K562 (cell line): ENCODE data around the gene TAX1BP1. TPM values are rescaled to one million over a fixed set of nuclear protein-coding genes. Genes with fewer than 3 reads are reported as not detected.

Experiments
- ATAC-seq: fragments of 200-7000 bp; cut with Tn5 transposase; 3 replicates; pipeline ENCODE4 v1.9.1; 2020; ENCODE audit warnings: moderate library complexity
- BruUV-seq: library from RNA; stranded (reverse); fragments of 400-500 nt; replicated peaks from 2 replicates; lab custom pipeline; 2021; lab: Mats Ljungman, UMichigan
- CTCF ChIA-PET: fragments of 300-600 bp; formaldehyde crosslinking; extraction: SDS; loops from one replicate; lab custom pipeline; 2021; ENCODE audit warnings: low intra/inter-chr PET ratio; lab: Yijun Ruan, JAX
- POLR2A ChIA-PET: fragments of 300-600, 350-650 bp; sonication (Branson Sonifier 250); formaldehyde crosslinking; extraction: SDS; loops from one replicate; lab custom pipeline; 2021; ENCODE audit warnings: antibody characterized with exemption, inconsistent platforms; lab: Yijun Ruan, JAX
- DNase-seq, 4 experiments: peaks; one replicate each; pipeline versions ENCODE4 v3.0.0 to v3.0.0-alpha.2; 2011 to 2018; ENCODE audit warnings: low spot score in 3 of 4, mixed read lengths in 3 of 4; ENCODE audit errors: extremely low read depth in 1 of 4
- FAIRE-seq: peaks from 2 replicates; lab custom pipeline; 2011; peaks lifted over from hg19 to GRCh38; lab: Jason Lieb, UNC
- H2AFZ ChIP-seq: 2 replicates; pipeline ENCODE4 v1.6.0; 2011; ENCODE audit warnings: low read depth, low read length, control low read depth, inconsistent platforms
- H3K27ac ChIP-seq: fragments of 200-600 bp; 3 replicates; pipeline ENCODE4 v1.8.0; 2011; ENCODE audit warnings: low read depth, mild to moderate bottlenecking, control low read depth, inconsistent platforms, low read length, moderate library complexity, mixed read lengths; ENCODE audit errors: extremely low read depth
- H3K27me3 ChIP-seq, 2 experiments: fragments of 300-600 bp in 1 of 2; 2 replicates in 1 of 2; 3 replicates in 1 of 2; pipeline versions ENCODE4 v1.6.0 to v1.8.0; 2011; ENCODE audit warnings: inconsistent platforms in 2 of 2, low read length in 2 of 2, mild to moderate bottlenecking in 1 of 2, mixed read lengths in 1 of 2, moderate library complexity in 1 of 2; ENCODE audit not compliant: control insufficient read depth in 2 of 2, insufficient read depth in 2 of 2
- H3K36me3 ChIP-seq: fragments of 300-600 bp; 3 replicates; pipeline ENCODE4 v1.8.0; 2011; ENCODE audit warnings: mild to moderate bottlenecking, low read length, inconsistent platforms; ENCODE audit not compliant: control insufficient read depth, insufficient read depth
- H3K4me1 ChIP-seq, 2 experiments: fragments of 200-600 bp in 1 of 2; replicated peaks in 1 of 2; 2 replicates in 1 of 2; 3 replicates in 1 of 2; pipeline versions ENCODE4 v1.5.1 to v1.8.0; 2011; ENCODE audit warnings: inconsistent platforms in 2 of 2, low read length in 2 of 2, mild to moderate bottlenecking in 1 of 2, mixed read lengths in 1 of 2, moderate library complexity in 1 of 2; ENCODE audit not compliant: control insufficient read depth in 2 of 2, insufficient read depth in 2 of 2
- H3K4me2 ChIP-seq: 2 replicates; pipeline ENCODE4 v1.6.1; 2011; ENCODE audit warnings: low read length, control low read depth, inconsistent platforms, mixed read lengths; ENCODE audit not compliant: insufficient read depth
- H3K4me3 ChIP-seq: fragments of 200-600 bp; sonication (generic), shearing (Covaris generic); 2 replicates; pipeline ENCODE4 v1.5.1; 2016; ENCODE audit warnings: control low read depth, inconsistent platforms
- H3K79me2 ChIP-seq: fragments of 200-600 bp; 3 replicates; pipeline ENCODE4 v1.8.0; 2011; ENCODE audit warnings: low read length, inconsistent platforms; ENCODE audit not compliant: control insufficient read depth, insufficient read depth
- H3K9ac ChIP-seq, 2 experiments: 2 replicates each; pipeline versions ENCODE4 v1.6.0 to v1.6.1; 2011; ENCODE audit warnings: low read depth in 2 of 2, low read length in 2 of 2, control low read depth in 1 of 2, inconsistent platforms in 1 of 2, mild to moderate bottlenecking in 1 of 2, mixed read lengths in 1 of 2; ENCODE audit not compliant: insufficient read depth in 1 of 2
- H3K9me1 ChIP-seq: one replicate; pipeline ENCODE4 v1.6.0; 2011; ENCODE audit warnings: inconsistent platforms, mild to moderate bottlenecking, low read length, moderate library complexity; ENCODE audit not compliant: control insufficient read depth, insufficient read depth
- H3K9me3 ChIP-seq: replicated peaks from 2 replicates; pipeline ENCODE4 v1.5.1; 2011; ENCODE audit warnings: low read depth, low read length, inconsistent platforms; ENCODE audit not compliant: control insufficient read depth, insufficient read depth
- H4K20me1 ChIP-seq: replicated peaks from 2 replicates; pipeline ENCODE4 v1.6.1; 2011; ENCODE audit warnings: low read length, inconsistent platforms, mixed read lengths; ENCODE audit not compliant: control insufficient read depth, insufficient read depth
- HSF4 ChIP-seq: fragments of 250-450 bp; sonication (Bioruptor Pico); IDR thresholded peaks from 2 replicates; pipeline ENCODE4 v2.1.2; 2022; ENCODE audit warnings: mild to moderate bottlenecking, moderate library complexity, borderline replicate concordance
- KHSRP ChIP-seq: fragments of 450-650 bp; IDR thresholded peaks from 2 replicates; pipeline ENCODE4 v1.6.1; 2017
- MEF2D ChIP-seq: conservative IDR thresholded peaks from 2 replicates; pipeline ENCODE4 v1.6.1; 2016; ENCODE audit warnings: low read depth, missing genetic modification characterization, missing compliant biosample characterization
- NCOR1 ChIP-seq: fragments of 450-650 bp; IDR thresholded peaks from 2 replicates; pipeline ENCODE4 v1.6.1; 2016; ENCODE audit warnings: mild to moderate bottlenecking, moderate library complexity
- PCBP2 ChIP-seq: fragments of 200-400 bp; formaldehyde crosslinking; IDR thresholded peaks from 2 replicates; pipeline ENCODE4 v1.6.1; 2018; ENCODE audit warnings: low read length, low read depth, mild to moderate bottlenecking, moderate library complexity; ENCODE audit not compliant: poor library complexity, severe bottlenecking
- PYGO2 ChIP-seq: fragments of 450-650 bp; IDR thresholded peaks from 2 replicates; pipeline ENCODE4 v1.6.1; 2016; ENCODE audit warnings: mild to moderate bottlenecking, missing genetic modification characterization, moderate library complexity, missing compliant biosample characterization
- SMAD2 ChIP-seq: fragments of 150-350 bp; IDR thresholded peaks from 2 replicates; pipeline ENCODE4 v1.6.1; 2014; ENCODE audit warnings: low read depth, mild to moderate bottlenecking, low read length
- SRSF7 ChIP-seq: fragments of 200-400 bp; formaldehyde crosslinking; optimal IDR thresholded peaks from 2 replicates; pipeline ENCODE3; 2017; ENCODE audit warnings: mild to moderate bottlenecking, low read depth, low read length
- TAL1 ChIP-seq: fragments of 450-650 bp; IDR thresholded peaks from 2 replicates; pipeline ENCODE4 v1.6.1; 2016; ENCODE audit warnings: mild to moderate bottlenecking
- THRAP3 ChIP-seq: fragments of 450-650 bp; IDR thresholded peaks from 2 replicates; pipeline ENCODE4 v1.6.1; 2016; ENCODE audit warnings: mild to moderate bottlenecking, inconsistent platforms, borderline replicate concordance
- ZNF174 ChIP-seq: fragments of 250-450 bp; sonication (Bioruptor Pico); IDR thresholded peaks from 2 replicates; pipeline ENCODE4 v1.4.0; 2020; ENCODE audit warnings: mild to moderate bottlenecking
- ZNF644 ChIP-seq: fragments of 200-800 bp; sonication (Bioruptor generic); IDR thresholded peaks from 2 replicates; pipeline ENCODE4 v1.6.1; 2016; ENCODE audit warnings: low read depth, missing genetic modification characterization, missing compliant biosample characterization
- ZNF717 ChIP-seq: fragments of 250-450 bp; sonication (Bioruptor Pico); IDR thresholded peaks from 2 replicates; pipeline ENCODE4 v1.5.0; 2021
- WGBS: fragments of 100-300 bp; shearing (Covaris generic); methylation state at CpG from one replicate; pipeline ENCODE4 v1.1.6; 2016; ENCODE audit warnings: low coverage, mixed read lengths; ENCODE audit not compliant: insufficient coverage; ENCODE audit errors: missing lambda C conversion rate; 5-methylcytosine and 5-hydroxymethylcytosine counted together
- in situ Hi-C: fragments of 300-500 bp; cut with MboI; formaldehyde crosslinking; loops from 4 replicates; pipeline ENCODE4 v1.15.0; 2018; ENCODE audit warnings: inconsistent platforms, mixed read lengths
- intact Hi-C: fragments of 100-400 bp; cut with micrococcal nuclease; formaldehyde crosslinking; loops from 2 replicates; pipeline ENCODE4 v1.14.2; 2022
- polyA plus RNA-seq, 8 experiments: library from polyadenylated mRNA; depleted of rRNA in 4 of 8; stranded (reverse) in 5 of 8; unstranded in 3 of 8; fragments of >200 nt; fragmentation: Nextera tagmentation in 2 of 8; fragmentation: Illumina TruSeq in 1 of 8; extraction: Ambion mirVana in 2 of 8; extraction: Trizol in 1 of 8; gene quantifications; 2 replicates each; pipeline versions ENCODE4 v1.2.1 to v1.2.3, GENCODE V29; 2011 to 2014; ENCODE audit warnings: inconsistent platforms in 1 of 8, missing spikeins in 1 of 8
- total RNA-seq, 7 experiments: library from RNA; depleted of rRNA in 6 of 7; stranded (reverse); fragments of >200 nt in 6 of 7; fragmentation: Illumina TruSeq in 2 of 7; extraction: Trizol in 2 of 7; gene quantifications; 2 replicates each; pipeline versions ENCODE4 v1.2.1 to v1.2.3, GENCODE V29; 2011 to 2021; ENCODE audit warnings: low replicate concordance in 1 of 7
- TF ChIP-seq, protein P1 (sequence below): sonication (generic); formaldehyde crosslinking; IDR thresholded peaks from 2 replicates; pipeline ENCODE4 v1.8.0; 2022; ENCODE audit warnings: mild to moderate bottlenecking, missing genetic modification reagents, borderline replicate concordance

The TAX1BP1 gene
- total and polyA plus RNA-seq, 9 of the 15 experiments (the other 6 are each of a cell fraction or from before 2014, with no cell fraction given): 49.0 to 119 (median 75.9) TPM

GRCh38 chr7:27825891-27826290, 85.9 kb downstream of the TAX1BP1 start:
- no peak overlapping the region for H3K9ac ChIP-seq
- BruUV-seq: no TSS peak
- 39% methylated on average over 2 of the region's 2 CpGs for WGBS
- H3K27me3 ChIP-seq: no peaks in the 10 kb centered on the region
- no peak overlapping the region for H3K27ac ChIP-seq
- peaks cover 19% of the 10 kb centered on the region; the same call in 2 of the 3 replicates for H3K36me3 ChIP-seq
- no peak for DNase-seq
- TF ChIP-seq ZNF644 (tag) (no peak), THRAP3 (no peak), TAL1 (no peak), ZNF717 (CRISPR knock-in tag) (no peak), SRSF7 (no peak), PCBP2 (no peak), PYGO2 (tag) (no peak), MEF2D (no peak), SMAD2 (no peak), NCOR1 (no peak), KHSRP (no peak), ZNF174 (CRISPR knock-in tag) (no peak), HSF4 (CRISPR knock-in tag) (no peak)
- TF ChIP-seq, protein P1, sequence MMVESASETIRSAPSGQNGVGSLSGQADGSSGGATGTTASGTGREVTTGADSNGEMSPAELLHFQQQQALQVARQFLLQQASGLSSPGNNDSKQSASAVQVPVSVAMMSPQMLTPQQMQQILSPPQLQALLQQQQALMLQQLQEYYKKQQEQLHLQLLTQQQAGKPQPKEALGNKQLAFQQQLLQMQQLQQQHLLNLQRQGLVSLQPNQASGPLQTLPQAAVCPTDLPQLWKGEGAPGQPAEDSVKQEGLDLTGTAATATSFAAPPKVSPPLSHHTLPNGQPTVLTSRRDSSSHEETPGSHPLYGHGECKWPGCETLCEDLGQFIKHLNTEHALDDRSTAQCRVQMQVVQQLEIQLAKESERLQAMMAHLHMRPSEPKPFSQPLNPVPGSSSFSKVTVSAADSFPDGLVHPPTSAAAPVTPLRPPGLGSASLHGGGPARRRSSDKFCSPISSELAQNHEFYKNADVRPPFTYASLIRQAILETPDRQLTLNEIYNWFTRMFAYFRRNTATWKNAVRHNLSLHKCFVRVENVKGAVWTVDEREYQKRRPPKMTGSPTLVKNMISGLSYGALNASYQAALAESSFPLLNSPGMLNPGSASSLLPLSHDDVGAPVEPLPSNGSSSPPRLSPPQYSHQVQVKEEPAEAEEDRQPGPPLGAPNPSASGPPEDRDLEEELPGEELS (CRISPR knock-in tag): no peak
- CTCF ChIA-PET: no interaction called here
- H4K20me1 ChIP-seq: no peaks in the 10 kb centered on the region
- ATAC-seq: no peak
- no peaks in the 10 kb centered on the region for H3K9me1 ChIP-seq
- no peak overlapping the region for H2AFZ ChIP-seq
- no peaks in the 10 kb centered on the region for H3K79me2 ChIP-seq
- POLR2A ChIA-PET: no interaction called here
- intact Hi-C loops: no loop called here
- H3K4me2 ChIP-seq: no peak overlapping the region
- in situ Hi-C loops: no loop called here
- no peaks in the 10 kb centered on the region for H3K4me1 ChIP-seq
- no peak overlapping the region for H3K4me3 ChIP-seq
- FAIRE-seq: no peak
- H3K9me3 ChIP-seq: no peaks in the 10 kb centered on the region
